ENCODE data around the gene ME3.
"Not testable (repeated sequence)": the region's sequence is repeated elsewhere in the genome, so short reads cannot be mapped to it uniquely, and the experiment has no call there.

Gene ME3

GRCh38 chr11:86431258-86431657 lies 241.2 kb downstream of the ME3 start:
- H3K4me3 ChIP-seq (ENCODE audit: control insufficient read depth, low read depth, low read length): no peak overlapping the region
- DNase-seq (ENCODE audit: low read depth): no peak
- TF ChIP-seq CTCF (IDR thresholded peaks at IDR 0.05; ENCODE audit: control insufficient read depth, insufficient read depth, low read depth, low read length, missing control alignments): no peak

GRCh38 chr11:86427441-86427840 lies 245.0 kb downstream of the ME3 start:
- DNase-seq (ENCODE audit: low read depth): no peak
- H3K4me3 ChIP-seq (ENCODE audit: control insufficient read depth, low read depth, low read length): no peak overlapping the region
- TF ChIP-seq CTCF (IDR thresholded peaks at IDR 0.05; ENCODE audit: control insufficient read depth, insufficient read depth, low read depth, low read length, missing control alignments): no peak

GRCh38 chr11:86423488-86423887 lies 248.9 kb downstream of the ME3 start:
- not testable (repeated sequence) for DNase-seq (ENCODE audit: low read depth); H3K4me3 ChIP-seq (ENCODE audit: control insufficient read depth, low read depth, low read length)

GRCh38 chr11:86422371-86422770 lies 250.0 kb downstream of the ME3 start:
- TF ChIP-seq CTCF (IDR thresholded peaks at IDR 0.05; ENCODE audit: control insufficient read depth, insufficient read depth, low read depth, low read length, missing control alignments): no peak
- DNase-seq (ENCODE audit: low read depth): no peak
- no peak overlapping the region for H3K4me3 ChIP-seq (ENCODE audit: control insufficient read depth, low read depth, low read length)

- no peak for DNase-seq (ENCODE audit: low read depth)
- TF ChIP-seq CTCF (IDR thresholded peaks at IDR 0.05; ENCODE audit: control insufficient read depth, insufficient read depth, low read depth, low read length, missing control alignments): no peak
- H3K4me3 ChIP-seq (ENCODE audit: control insufficient read depth, low read depth, low read length): no peak overlapping the region
Observed at GRCh38 chr11:86421946-86422345, 250.5 kb downstream of the ME3 start.

GRCh38 chr11:86418917-86419316 lies 253.5 kb downstream of the ME3 start:
- DNase-seq (ENCODE audit: low read depth): no peak
- no peak overlapping the region for H3K4me3 ChIP-seq (ENCODE audit: control insufficient read depth, low read depth, low read length)

GRCh38 chr11:86418513-86418912 lies 253.9 kb downstream of the ME3 start:
- H3K4me3 ChIP-seq (ENCODE audit: control insufficient read depth, low read depth, low read length): no peak overlapping the region
- DNase-seq (ENCODE audit: low read depth): no peak
- TF ChIP-seq CTCF (IDR thresholded peaks at IDR 0.05; ENCODE audit: control insufficient read depth, insufficient read depth, low read depth, low read length, missing control alignments): no peak

More at GRCh38 chr11:86418917-86419316, 253.5 kb downstream of the ME3 start:
- TF ChIP-seq CTCF (IDR thresholded peaks at IDR 0.05; ENCODE audit: control insufficient read depth, insufficient read depth, low read depth, low read length, missing control alignments): peak; percentile 22

Measured in AG09309 (cell line).